Motor neuron (in vitro differentiated cells): ENCODE results near the gene TMEM63B. TPM values are rescaled to one million over a fixed set of nuclear protein-coding genes. Genes with fewer than 3 reads are reported as not detected.
"Not testable (repeated sequence)": the region's sequence is repeated elsewhere in the genome, so short reads cannot be mapped to it uniquely, and the experiment has no call there.

ENCODE experiments used
- ATAC-seq, 8 experiments: fragments of 200-7000 bp; cut with Tn5 transposase; replicated peaks in 6 of 8; 2 replicates each; pipeline ENCODE4 v1.8.0; 2021; ENCODE audit warnings: mild to moderate bottlenecking in 8 of 8, moderate library complexity in 8 of 8
- H3K27ac ChIP-seq, 2 donors: fragments of 250-450 bp; sonication (Bioruptor Pico); 2 replicates each; pipeline ENCODE4 v1.9.0; 2021; ENCODE audit warnings: antibody characterized with exemption in 2 of 2, mild to moderate bottlenecking in 2 of 2, moderate library complexity in 1 of 2
- H3K4me1 ChIP-seq, 2 donors: fragments of 250-450 bp; sonication (Bioruptor Pico); replicated peaks in 1 of 2; 2 replicates each; pipeline ENCODE4 v1.6.1; 2021; ENCODE audit warnings: antibody characterized with exemption in 2 of 2, mild to moderate bottlenecking in 2 of 2, moderate library complexity in 1 of 2
- H3K4me3 ChIP-seq, 5 donors: fragments of 250-450 bp; sonication (Bioruptor Pico); 2 replicates each; pipeline ENCODE4 v1.9.0; 2021; ENCODE audit warnings: antibody characterized with exemption in 5 of 5, mild to moderate bottlenecking in 5 of 5, moderate library complexity in 4 of 5
- WGBS, 10 experiments: fragments of 450-650 bp; shearing (Covaris generic); methylation state at CpG; one replicate each; pipeline ENCODE4 v1.0.0; 2022; 5-methylcytosine and 5-hydroxymethylcytosine counted together
- in situ Hi-C, 9 experiments: fragments of 400-800 bp; cut with MboI; loops; one replicate each; pipeline ENCODE4 v1.15.0; 2021; ENCODE audit warnings: low sequenced_read_pairs in 9 of 9, low pct_unique_long_range_greater_than_20kb in 2 of 9; ENCODE audit not compliant: unreplicated experiment in 9 of 9
- total RNA-seq, 8 experiments: library from RNA; unstranded; fragments of 300-600 nt; gene quantifications; 2 replicates each; pipeline versions ENCODE4 v1.2.3 to v1.2.4, GENCODE V29; 2022

The TMEM63B gene
- total RNA-seq, 8 experiments from 2014 or later = 29.1 to 51.4 (median 38.5) TPM

DNA sequence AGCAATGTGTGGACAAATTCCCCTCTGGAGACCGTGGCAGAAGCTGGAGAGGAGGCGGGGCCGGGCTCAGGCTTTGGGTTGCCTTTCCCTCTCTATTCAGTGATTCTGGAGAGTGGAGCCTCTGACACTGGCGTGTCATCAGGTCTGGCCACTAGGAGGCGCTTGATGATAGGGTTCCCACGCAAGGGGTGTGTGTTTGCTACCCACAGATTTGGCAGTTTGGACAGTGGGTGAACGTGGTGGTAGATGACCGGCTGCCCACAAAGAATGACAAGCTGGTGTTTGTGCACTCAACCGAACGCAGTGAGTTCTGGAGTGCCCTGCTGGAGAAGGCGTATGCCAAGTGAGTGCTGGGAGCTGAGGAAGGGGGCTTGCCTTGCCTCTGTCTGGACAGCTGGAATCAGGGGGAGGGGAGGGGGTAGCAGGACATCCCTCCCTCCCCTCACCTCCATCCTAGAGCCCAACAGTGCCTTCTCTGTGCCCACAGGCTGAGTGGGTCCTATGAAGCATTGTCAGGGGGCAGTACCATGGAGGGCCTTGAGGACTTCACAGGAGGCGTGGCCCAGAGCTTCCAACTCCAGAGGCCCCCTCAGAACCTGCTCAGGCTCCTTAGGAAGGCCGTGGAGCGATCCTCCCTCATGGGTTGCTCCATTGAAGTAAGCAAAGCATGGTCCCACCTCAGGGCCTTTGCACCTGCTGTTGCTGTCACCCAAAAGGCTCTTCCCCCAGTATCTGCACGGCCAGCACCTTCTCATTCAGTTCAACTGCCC, 45.6 kb downstream of the TMEM63B start:
- Histone ChIP-seq H3K4me3 (no peak overlapping the region), H3K4me1 (no peaks in the 10 kb centered on the region), H3K27ac (no peak overlapping the region)
- WGBS, 10 experiments = 0 to 80% (median 0%) methylated on average over 1 to 6 of the region's 15 CpGs; no CpG with 5 or more reads in 2 of the 10 experiments
- in situ Hi-C loops = loop anchor here in 2 of 9 experiments (10.0 to 25.0 kb wide), 2 partner anchors 62 to 164 kb away; partner anchors contain the start of gene SPATS1 (in 1 of the 2)
- ATAC-seq = peak; percentile 85 to 99 (median 98)

DNA sequence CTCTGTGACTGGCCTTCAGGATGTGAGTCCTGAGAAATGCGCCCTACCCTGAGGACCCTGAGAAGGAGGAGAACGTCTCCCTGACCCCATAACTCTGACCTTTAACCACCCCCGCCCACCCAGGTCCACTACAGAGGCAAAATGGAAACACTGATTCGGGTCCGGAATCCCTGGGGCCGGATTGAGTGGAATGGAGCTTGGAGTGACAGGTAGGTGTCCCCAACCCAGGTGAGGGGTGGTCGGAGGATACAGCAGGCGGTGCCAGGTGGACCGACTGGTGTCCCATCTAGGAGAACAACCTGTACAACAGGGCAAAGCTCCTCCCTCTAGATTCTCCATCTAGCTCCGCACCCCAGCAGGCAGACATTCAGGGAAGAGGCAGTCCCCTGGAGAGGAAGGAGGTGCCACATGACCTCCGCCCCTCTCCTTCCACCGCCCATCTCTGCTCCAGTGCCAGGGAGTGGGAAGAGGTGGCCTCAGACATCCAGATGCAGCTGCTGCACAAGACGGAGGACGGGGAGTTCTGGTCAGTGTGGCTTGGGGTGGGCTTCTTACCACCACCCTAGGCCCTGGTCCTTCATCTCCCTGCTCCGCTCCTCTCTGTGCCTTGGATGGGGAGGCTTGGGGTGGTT, 48.9 kb downstream of the TMEM63B start:
- in situ Hi-C loops = loop anchor here in 1 of 9 experiments (10.0 kb wide), 1 partner anchor 59 kb away; no protein-coding TSS in a partner anchor

DNA sequence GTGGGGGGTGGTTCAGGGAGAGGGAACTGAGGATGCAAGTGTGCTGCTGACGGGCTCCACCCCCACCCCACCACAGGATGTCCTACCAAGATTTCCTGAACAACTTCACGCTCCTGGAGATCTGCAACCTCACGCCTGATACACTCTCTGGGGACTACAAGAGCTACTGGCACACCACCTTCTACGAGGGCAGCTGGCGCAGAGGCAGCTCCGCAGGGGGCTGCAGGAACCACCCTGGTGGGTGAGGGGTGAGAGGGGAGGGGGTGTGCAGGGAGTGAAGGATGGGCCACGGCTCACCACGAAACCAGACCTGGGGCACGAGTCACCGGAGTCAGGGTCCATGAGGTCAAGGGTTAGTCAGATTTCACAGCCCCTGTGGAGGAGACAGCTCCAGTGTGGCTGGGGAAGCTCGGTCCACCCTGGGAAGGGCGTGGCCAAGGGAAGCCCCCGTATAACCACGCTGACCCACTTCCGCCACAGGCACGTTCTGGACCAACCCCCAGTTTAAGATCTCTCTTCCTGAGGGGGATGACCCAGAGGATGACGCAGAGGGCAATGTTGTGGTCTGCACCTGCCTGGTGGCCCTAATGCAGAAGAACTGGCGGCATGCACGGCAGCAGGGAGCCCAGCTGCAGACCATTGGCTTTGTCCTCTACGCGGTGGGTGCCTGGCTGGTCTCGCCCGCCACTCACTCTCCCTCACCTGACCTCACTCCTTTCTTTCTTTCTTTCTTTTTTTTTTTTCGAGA, 49.6 kb downstream of the TMEM63B start:
- H3K27ac ChIP-seq = no peak overlapping the region
- 73 to 89% methylated on average over 6 to 10 of the region's 24 CpGs; no CpG with 5 or more reads in 8 of the 10 experiments for WGBS, 10 experiments
- H3K4me3 ChIP-seq = no peak overlapping the region
- in situ Hi-C loops = loop anchor here in 1 of 9 experiments (10.0 kb wide), 1 partner anchor 58 kb away; no protein-coding TSS in a partner anchor
- ATAC-seq = no peak
- H3K4me1 ChIP-seq = no peaks in the 10 kb centered on the region

More for the DNA sequence above, 48.9 kb downstream of the TMEM63B start:
- no peak overlapping the region for H3K27ac ChIP-seq
- ATAC-seq = peak in 1 of 8 experiments; percentile 30
- no peak overlapping the region for H3K4me3 ChIP-seq
- no peaks in the 10 kb centered on the region for H3K4me1 ChIP-seq
- WGBS, 10 experiments = 33 to 100% (median 65%) methylated on average over 1 to 6 of the region's 15 CpGs; no CpG with 5 or more reads in 4 of the 10 experiments

DNA sequence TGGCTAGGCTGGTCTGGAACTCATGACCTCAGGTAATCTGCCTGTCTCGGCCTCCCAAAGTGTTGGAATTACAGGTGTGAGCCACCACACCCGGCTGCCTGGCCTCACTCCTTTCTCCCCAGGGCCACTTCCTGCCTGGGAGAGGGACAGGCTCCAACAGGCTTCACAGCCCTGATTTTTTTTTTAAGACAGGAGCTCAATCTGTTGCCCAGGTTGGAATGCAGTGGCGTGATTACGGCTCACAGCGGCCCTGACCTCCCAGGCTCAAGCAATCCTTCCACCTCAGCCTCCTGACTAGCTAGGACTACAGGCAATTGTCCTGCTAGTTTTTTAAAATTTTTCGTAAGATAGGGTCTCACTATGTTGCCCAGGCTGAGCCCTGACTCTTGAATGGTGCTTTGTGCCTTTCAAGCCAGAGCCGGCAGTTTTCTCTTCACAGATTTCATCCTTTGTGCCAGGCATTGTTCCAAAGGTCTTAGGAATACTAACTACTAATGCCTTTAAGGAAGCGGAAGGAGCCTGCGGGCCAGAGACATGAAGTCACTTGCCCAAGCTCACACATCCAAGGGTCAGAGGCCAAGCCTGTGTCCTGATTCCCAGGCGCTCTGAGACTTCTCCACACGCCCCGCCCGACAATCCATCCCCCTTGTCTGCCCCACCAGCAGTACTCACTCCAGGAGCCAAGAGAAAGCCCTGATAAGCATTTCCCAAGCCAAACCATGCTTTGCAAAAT, 50.5 kb downstream of the TMEM63B start:
- Histone ChIP-seq H3K27ac (no peak overlapping the region), H3K4me1 (no peaks in the 10 kb centered on the region), H3K4me3 (no peak overlapping the region)
- in situ Hi-C loops = loop anchor here in 1 of 9 experiments (10.0 kb wide), 1 partner anchor 57 kb away; no protein-coding TSS in a partner anchor
- no peak for ATAC-seq
- 11 to 96% (median 80%) methylated on average over 1 to 4 of the region's 13 CpGs; no CpG with 5 or more reads in 1 of the 10 experiments for WGBS, 10 experiments

DNA sequence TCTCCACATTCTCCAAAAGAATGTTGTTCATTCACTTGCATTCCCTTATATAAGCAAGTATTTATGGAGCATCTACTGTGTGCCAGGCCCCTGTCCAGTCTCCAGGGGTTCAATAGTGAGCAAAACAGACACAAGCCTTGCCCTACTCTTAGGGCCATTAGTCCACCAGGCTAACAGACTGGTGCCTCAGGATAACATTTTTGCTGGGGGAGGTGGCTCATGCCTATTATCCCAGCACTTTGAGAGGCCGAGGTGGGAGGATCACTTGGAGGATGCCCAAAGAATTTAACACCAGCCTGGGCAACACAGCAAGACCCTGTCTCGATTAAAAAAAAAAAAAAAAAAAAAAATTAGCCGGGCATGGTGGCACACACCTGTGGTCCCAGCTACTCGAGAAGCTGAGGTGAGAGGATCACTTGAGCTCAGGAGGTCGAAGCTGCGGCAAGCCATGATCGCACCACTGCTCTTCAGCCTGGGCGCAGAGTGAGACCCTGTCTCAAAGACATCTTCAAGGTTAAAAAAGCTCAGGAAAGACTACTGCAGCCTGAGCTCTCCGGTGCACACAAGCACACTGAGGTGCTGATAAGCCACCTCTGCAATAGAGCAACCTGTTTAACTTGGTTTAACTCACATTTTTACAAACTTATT, 51.2 kb downstream of the TMEM63B start:
- no peak for ATAC-seq
- H3K4me1 ChIP-seq = no peaks in the 10 kb centered on the region
- no peak overlapping the region for H3K27ac ChIP-seq
- in situ Hi-C loops = loop anchor here in 1 of 9 experiments (10.0 kb wide), 1 partner anchor 56 kb away; no protein-coding TSS in a partner anchor
- H3K4me3 ChIP-seq = no peak overlapping the region
- WGBS, 10 experiments = 60 to 100% (median 92%) methylated on average over 1 to 6 of the region's 9 CpGs; no CpG with 5 or more reads in 1 of the 10 experiments

DNA sequence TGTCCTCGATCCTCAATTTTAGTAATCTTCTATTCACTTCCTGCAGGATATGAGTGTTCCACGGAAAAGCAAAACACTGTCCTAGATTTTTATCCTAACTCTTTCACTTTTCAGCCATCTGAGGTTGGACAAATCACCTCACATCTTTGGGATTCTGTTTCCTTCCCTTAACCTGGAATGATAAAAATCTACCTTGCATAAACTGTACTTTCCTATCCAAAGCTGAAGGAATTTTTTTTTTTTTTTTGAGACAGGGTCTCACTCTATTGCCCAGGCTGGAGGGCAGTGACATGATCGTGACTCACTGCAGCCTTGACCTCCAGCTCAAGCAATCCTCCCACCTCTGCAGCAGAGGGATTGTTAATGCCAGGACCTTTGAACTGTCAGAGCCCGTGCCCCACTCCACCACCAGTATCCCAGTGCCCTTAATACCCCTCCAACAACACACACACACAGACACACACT, 51.8 kb downstream of the TMEM63B start:
- ATAC-seq = no peak
- WGBS, 10 experiments = 0 to 81% (median 64%) methylated on average over 1 to 3 of the region's 4 CpGs; no CpG with 5 or more reads in 1 of the 10 experiments
- in situ Hi-C loops = loop anchor here in 1 of 9 experiments (10.0 kb wide), 1 partner anchor 56 kb away; no protein-coding TSS in a partner anchor
- no peak overlapping the region for H3K4me3 ChIP-seq
- H3K27ac ChIP-seq = no peak overlapping the region
- H3K4me1 ChIP-seq = no peaks in the 10 kb centered on the region

DNA sequence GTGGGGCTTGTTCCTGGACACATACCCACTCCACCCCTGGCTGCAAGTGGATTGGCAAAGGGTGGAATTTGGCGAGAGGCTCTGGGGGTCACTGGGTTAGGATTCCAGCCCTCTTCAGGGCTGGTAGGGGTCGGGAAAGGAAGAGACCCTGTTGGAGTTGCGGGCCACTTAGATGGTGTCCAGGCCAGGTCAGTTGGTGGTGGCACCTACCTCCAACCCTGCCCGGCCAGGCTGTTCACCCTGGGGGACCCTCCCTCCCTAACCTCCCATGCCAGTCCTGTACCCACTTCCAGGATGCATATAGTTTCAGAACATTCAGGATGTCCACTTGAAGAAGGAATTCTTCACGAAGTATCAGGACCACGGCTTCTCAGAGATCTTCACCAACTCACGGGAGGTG, 52.3 kb downstream of the TMEM63B start:
- no peak for ATAC-seq
- Histone ChIP-seq H3K4me3 (no peak overlapping the region), H3K4me1 (no peaks in the 10 kb centered on the region), H3K27ac (no peak overlapping the region)
- in situ Hi-C loops = loop anchor here in 1 of 9 experiments (10.0 kb wide), 1 partner anchor 55 kb away; no protein-coding TSS in a partner anchor
- WGBS, 10 experiments = 85 to 100% (median 100%) methylated on average over 1 to 5 of the region's 7 CpGs; no CpG with 5 or more reads in 7 of the 10 experiments

DNA sequence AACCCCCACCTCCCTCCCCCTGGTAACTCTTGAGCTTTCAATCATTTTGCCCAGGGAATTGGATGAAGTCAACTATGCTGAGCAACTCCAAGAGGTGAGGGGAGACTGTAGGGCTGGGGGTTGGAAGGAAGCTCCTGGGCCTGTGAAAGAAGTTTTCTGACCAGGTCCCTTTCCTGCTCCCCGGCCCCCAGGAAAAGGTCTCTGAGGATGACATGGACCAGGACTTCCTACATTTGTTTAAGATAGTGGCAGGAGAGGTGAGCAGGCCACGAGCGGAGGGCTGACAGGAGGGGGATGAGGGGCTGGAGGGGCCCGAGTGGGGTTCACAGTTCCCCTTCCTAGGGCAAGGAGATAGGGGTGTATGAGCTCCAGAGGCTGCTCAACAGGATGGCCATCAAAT, 53.1 kb downstream of the TMEM63B start:
- 90% methylated on average over 2 of the region's 4 CpGs; no CpG with 5 or more reads in 9 of the 10 experiments for WGBS, 10 experiments
- no peak overlapping the region for H3K27ac ChIP-seq
- no peak for ATAC-seq
- in situ Hi-C loops = no loop called here
- peaks cover 0 to 2% of the 10 kb centered on the region in 2 donors for H3K4me1 ChIP-seq
- H3K4me3 ChIP-seq = no peak overlapping the region

DNA sequence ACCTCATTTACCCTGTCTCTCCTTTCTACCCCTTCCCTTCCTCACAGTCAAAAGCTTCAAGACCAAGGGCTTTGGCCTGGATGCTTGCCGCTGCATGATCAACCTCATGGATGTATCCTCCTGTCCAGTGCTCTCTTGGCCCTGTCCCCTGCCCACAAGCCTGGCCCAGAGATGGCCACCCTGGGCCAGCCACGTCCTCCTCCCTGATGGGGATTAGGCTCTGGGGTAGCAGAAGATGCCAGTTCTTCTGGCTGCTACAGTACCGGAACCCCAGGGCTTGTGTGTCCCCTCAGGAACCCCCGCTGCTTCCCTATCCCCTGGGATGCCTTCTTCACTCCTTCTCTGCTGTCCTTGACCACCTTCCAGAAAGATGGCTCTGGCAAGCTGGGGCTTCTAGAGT, 53.5 kb downstream of the TMEM63B start:
- no peak overlapping the region for H3K4me3 ChIP-seq
- H3K27ac ChIP-seq = no peak overlapping the region
- no peak for ATAC-seq
- 56 to 80% methylated on average over 2 to 3 of the region's 4 CpGs; no CpG with 5 or more reads in 8 of the 10 experiments for WGBS, 10 experiments
- in situ Hi-C loops = no loop called here
- H3K4me1 ChIP-seq = peaks cover 4 to 7% of the 10 kb centered on the region in 2 donors

DNA sequence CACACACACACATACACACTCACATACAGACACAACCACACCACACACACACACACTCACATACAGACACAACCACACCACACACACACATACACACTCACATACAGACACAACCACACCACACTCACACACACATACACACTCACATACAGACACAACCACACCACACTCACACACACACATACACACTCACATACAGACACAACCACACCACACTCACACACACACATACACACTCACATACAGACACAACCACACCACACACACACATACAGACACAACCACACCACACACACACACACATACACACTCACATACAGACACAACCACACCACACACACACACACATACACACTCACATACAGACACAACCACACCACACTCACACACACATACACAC, 54.4 kb downstream of the TMEM63B start:
- ATAC-seq, in situ Hi-C loops: not testable (repeated sequence)

DNA sequence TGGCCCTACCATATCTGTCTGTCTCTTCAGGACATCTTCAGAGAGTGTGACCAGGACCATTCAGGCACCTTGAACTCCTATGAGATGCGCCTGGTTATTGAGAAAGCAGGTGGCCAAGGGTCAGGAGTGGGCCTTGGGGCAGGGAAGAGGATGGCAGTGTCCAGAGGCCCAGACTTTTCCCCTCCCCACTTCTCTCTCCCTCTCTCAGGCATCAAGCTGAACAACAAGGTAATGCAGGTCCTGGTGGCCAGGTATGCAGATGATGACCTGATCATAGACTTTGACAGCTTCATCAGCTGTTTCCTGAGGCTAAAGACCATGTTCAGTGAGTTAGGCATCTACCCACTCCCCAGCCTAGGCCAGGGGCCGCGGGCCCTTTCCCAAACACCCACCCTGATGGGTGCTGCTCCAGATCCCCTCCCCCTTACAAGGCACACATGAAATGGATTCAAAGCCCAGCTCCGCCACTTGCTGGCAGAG, 55.6 kb downstream of the TMEM63B start:
- Histone ChIP-seq H3K4me3 (no peak overlapping the region), H3K27ac (no peak overlapping the region), H3K4me1 (peaks cover 11 to 12% of the 10 kb centered on the region in 2 donors)
- no peak for ATAC-seq
- WGBS, 10 experiments = 100% methylated on average over 1 to 2 of the region's 4 CpGs; no CpG with 5 or more reads in 7 of the 10 experiments
- in situ Hi-C loops = no loop called here

More for the DNA sequence above, 54.4 kb downstream of the TMEM63B start:
- H3K4me1 ChIP-seq = peaks cover 11 to 12% of the 10 kb centered on the region in 2 donors
- not testable (repeated sequence) for H3K4me3 ChIP-seq, H3K27ac ChIP-seq
